ENCODE data around the gene KCNG2.
A peak's percentile ranks its signal among the peaks of the same experiment; 100 is the strongest.
"Not testable (repeated sequence)": the region's sequence is repeated elsewhere in the genome, so short reads cannot be mapped to it uniquely, and the experiment has no call there.

Gene KCNG2

DNA sequence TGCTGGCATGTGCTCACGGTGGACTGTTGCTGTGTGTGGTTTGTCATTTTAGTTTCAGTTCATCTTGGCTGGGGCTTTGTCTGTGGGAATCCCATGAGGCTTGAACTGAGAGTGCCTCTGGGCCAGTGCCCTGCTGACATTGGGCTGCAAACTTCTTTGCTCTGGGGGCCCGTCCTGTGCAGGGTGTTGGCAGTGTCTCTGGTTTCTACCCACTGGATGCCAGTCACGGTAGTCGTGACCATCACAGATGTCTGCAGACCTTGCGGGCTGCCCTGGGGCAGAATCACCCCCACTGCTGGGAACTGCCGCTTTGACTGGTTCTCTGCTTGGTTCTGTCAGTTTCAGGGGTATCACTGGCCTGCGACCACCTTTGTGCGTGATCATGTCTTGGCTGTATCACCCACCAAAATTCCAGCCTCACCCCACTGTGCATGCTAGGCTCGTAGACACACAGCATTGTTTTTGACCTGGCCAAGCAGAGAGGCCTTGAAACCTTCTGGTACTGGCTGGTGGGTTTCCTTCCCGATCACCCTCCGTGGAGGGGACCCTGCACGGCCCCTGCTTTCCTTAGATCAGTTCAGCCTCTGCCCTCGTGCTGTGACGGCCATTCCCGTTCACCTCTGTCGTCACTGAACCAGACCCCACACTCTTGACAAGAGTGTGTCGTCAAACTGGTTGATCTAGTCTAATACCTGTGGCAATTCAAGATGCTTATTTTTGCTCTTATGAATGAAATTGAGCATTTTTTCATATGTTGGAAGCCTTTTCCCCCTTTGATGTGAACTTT is 57.6 kb downstream of the KCNG2 start:
- no peak for DNase-seq

DNA sequence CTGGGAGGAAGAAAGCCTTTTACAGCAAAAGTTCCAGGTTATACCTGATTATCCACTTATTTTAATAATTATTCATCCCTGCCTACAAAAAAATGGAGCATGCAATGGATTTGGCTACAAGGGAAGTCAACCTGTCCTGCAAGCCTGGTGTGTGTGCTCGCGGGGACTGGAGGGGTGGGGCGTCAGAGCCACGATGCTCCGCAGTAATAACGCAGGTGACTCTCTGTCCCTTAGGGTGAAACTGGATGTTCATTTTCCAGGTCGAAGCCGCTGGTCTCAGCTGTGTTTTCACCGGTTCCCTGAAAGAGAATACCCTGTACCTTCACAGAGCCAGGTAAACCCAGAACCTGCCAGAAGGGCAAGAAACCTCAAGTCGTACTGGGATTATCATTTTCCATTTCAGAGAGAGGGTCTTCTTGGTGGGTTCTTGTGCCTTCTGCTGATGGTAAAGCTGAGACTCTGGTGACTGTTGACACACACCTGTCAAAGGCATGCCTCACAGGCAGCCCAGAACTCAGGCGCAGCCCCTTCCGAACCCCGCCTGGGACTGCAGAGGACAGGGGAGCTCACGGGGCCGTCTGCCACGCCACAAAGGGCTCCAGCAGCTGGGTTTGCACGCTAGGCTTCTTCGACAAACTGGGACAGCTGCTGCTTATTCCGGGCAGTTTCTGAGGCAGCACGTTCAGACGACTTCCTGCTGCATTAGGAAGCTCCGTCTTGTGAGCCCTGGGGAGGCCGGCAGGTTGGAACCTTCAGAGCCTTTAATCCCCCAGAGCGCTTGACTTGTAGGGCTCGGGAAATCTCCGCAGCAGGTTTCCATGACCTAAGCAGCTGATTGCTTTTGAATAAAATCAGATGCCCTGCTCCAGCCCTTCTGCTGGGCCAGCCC is 58.6 kb downstream of the KCNG2 start:
- peak in 1 of 2 experiments; percentile 1 for DNase-seq

DNA sequence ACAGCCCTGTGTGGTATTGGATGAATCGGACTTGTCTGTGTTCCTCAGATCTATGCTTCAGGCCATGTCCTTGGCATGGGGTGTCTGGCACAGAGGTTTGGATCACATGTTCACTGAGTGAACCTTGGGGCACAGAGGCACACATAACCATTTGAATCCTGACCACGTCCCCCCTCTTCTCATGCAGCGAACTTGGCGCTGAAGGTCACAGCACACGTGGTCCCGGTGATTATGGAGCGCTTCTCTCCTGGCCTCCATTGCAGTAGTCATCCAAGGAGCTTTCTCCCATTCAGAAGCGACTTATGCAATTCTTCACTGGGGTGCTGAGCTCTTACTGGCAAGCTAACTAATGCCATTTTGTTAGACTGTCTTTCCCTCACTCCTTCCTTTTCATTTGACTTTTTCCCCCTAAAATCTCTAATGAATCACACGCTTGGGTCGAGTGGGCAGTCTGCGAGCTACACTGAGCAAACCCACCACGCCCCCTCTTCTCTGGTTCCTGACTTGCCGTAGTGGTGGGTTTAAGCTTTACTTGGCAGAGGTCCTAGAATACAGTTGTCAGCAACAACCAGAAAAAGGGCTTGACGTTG is 59.4 kb downstream of the KCNG2 start:
- DNase-seq, result no peak

GRCh38 chr18:79859314-79859713 is 61.6 kb downstream of the KCNG2 start:
- DNase-seq, result no peak

GRCh38 chr18:79861687-79862086 is 63.9 kb downstream of the KCNG2 start:
- DNase-seq, result no peak

DNA sequence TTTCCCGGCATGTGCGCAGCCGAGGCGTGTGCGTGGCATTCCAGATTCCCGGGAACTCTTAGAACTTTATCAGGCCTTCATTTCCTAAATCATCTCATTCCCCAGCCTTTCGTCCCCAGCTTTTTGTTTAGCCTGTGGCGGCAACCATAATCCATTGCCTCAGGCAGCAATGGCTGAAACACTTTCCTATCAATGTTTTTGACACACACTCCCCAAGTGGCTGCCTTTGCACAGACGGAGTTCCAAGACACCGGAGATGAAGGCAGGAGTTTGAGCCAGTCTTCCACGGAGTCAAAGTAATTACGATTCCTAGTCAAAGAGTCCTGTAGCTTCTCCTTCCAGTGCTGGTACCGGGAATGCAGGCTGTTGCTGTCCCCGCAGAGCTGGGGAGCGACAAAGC is 64.8 kb downstream of the KCNG2 start:
- DNase-seq, result no peak

DNA sequence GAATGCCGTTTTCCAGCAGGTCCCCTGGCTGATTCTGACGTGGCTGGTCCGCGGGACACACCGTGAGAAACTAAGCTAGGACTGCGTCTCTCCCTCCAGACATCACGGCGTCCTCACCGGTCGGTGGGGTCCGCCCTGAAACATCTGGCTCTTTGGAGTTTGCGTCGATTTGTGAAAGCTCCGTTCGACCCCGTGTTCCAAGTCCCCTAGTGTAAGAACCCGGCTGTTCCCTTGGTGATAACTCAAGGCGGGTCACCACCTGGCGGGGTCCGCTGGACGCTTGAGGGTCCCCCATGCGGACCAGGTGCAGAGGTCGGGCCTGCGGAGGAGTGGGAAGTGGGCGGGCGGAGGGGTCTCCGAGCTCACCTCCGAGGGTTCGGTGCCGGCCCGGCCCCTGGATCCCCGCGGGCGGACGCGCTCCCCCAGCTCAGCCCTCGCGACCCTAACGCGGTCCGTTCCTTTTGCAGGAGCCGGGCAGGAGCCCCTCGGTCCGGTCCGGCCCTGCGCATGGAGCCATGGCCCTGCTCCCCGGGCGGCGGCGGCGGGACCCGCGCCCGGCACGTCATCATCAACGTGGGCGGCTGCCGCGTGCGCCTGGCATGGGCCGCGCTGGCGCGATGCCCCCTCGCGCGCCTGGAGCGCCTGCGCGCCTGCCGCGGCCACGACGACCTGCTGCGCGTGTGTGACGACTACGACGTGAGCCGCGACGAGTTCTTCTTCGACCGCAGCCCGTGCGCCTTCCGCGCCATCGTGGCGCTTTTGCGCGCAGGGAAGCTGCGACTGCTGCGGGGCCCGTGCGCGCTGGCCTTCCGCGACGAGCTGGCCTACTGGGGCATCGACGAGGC is 65.6 kb downstream of the KCNG2 start:
- no peak for DNase-seq

GRCh38 chr18:79864006-79864725 is 66.4 kb downstream of the KCNG2 start:
- DNase-seq, result no peak

DNA sequence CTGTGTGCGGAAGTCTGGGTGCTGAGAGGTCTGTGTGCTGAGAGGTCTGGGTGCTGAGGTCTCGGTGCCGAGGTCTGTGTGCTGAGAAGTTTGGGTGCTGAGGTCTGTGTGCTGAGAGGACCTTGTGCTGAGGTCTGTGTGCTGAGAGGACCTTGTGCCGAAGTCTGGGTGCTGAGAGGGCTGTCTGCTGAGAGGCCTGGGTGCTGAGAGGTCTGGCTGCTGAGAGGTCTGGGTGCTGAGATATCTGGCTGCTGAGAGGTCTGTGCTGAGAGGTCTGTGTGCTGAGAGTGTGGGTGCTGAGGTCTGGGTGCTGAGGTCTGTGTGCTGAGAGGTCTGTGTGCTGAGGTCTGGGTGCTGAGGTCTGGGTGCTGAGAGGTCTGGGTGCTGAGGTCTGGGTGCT is 67.2 kb downstream of the KCNG2 start:
- not testable (repeated sequence) for DNase-seq

- DNase-seq, result not testable (repeated sequence)
These were observed 68.2 kb downstream of the KCNG2 start for GRCh38 chr18:79865951-79866350.

DNA sequence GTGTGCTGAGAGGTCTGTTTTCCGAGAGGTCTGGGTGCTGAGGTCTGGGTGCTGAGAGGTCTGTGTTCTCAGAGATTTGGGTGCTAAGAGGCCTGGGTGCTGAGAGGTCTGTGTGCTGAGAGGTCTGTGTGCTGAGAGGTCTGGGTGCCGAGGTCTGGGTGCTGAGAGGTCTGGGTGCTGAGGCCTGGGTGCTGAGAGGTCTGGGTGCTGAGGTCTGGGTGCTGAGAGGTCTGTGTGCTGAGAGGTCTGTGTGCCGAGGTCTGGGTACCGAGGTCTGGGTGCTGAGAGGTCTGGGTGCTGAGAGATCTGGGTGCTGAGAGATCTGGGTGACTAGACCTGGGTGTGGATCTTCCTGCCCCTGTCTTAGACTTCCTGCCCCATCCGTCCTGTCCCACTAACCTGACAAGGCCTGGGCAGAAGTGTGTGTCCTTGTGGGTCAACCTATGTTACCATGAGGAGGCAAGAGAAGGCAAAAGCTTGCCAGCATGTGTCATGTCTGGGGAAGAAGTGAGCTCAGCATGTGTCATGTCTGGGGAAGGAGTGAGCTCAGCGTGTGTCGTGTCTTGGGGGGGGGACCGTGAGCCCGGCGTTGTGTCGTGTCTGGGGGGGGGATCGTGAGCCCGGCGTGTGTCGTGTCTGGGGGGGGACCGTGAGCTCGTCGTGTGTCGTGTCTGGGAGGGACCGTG is 69.3 kb downstream of the KCNG2 start:
- no peak for DNase-seq

DNA sequence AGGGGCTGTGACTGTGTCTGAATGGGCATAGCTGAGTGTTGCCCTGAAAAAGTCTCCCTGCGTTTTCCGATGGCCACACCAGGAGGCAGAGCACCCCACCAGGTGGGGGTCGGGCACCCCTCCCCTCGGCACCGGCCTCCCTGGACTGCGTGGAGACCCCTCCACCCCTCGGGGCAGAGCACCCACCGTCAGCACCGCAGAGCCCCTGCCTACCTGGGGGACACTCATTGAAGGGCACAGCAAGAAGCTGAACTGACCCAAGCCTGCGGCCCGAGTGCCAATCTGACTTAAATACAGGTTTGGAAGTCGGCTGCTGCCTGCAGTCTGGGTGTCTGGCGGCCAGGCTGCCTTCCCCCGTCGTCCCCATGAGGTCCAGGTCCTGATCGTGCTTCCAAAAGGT is 69.9 kb downstream of the KCNG2 start:
- DNase-seq, result no peak

DNA sequence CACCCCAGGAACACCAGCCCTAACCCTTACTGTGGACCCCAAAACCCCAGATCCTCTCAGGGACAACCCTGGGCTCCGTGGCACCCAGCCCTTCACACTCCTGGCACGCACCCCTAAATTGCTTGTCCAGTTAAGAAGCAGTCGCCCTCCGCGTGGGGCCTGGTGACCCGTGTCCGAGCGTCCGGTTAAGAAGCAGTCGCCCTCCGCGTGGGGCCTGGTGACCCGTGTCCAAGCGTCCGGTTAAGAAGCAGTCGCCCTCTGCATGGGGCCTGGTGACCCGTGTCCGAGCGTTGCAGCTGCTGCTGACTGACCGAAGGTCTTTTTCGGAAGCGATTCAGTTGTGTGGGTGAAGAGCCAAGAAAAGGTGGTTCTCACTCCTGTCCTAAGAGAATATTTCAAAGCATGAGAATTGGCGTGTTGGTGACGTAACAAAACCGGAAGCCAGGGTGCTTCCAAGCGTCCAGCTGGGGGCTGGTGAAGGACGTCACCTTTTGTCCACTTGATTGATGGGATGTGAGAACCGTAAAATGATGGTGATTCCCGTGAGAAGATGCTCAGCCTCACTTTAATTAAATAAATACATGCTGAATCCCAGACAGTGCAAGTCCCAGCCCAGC is 70.5 kb downstream of the KCNG2 start:
- DNase-seq, result no peak

DNA sequence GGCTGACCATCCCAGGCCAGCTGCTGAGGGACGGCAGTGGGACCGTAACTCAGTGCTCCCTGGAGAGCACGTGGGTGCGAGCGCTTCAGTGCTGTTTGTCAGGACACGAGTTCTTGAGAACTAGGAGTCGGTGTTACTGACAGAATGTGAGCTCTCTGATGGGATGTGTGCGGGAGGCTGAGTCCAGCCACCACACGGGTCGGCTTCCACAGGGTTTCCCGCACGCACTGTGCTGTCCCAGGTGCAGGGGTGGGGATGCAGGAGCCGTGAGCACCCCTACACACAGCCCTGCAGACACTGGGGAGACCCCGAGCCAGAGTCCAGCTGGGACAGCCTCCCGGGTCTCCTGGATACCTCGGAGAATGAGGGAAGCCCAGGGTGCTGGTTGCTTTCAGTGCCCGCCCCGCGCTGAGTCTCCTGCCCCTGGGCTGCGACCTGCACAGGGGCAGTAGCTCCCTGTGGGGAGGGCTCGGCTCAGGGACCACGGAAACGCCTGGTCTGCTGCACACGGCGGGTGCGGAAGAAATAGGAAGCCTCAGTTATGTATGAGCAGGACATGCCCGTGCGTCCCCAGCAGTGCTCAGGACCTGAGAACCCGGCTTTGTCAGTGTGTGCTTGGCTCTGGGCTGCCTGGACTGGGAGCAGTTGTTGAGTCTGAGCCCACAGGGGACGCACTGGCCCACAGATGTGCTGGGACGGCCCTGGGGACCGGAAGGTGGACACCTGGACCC is 71.2 kb downstream of the KCNG2 start:
- DNase-seq, result no peak

DNA sequence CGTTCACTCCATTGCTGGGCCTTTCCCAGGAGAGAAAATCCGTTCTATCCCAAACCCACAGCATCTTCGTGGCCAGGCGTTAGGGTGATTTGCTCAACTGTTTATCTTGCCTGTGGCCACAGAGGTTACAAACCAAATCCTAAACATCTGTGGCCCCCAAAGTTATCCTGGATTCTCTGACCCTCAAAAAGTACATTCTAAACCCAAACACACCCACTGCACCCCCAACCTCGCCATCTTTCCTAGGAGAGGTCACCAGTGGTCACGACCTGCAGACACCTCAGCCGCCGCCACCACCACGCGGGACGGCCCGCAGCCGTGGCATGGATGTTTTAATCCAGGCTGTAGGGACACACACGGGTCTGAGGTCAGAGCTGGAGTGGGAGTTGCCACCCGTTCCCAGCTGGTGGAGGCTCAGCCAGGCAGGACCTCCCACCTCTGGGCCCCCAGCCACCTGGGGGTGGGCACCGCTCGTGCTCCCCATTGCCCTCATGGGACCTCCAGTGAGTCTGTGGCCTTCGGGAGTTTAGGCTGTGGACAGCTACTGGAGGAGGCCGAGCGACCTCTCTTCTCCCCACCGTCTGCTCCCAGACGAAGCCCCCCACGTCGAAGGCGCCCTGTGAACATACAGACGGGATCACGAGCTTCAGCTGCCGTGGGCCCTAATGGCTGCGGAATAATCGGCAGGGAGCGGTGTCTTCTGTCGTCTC is 72.0 kb downstream of the KCNG2 start:
- DNase-seq, result no peak

GRCh38 chr18:79870301-79871025 is 72.7 kb downstream of the KCNG2 start:
- DNase-seq, result no peak

GRCh38 chr18:79871026-79871390 is 73.3 kb downstream of the KCNG2 start:
- no peak for DNase-seq

GRCh38 chr18:79871481-79872091 is 73.8 kb downstream of the KCNG2 start:
- DNase-seq, result no peak

Measured in activated CD4-positive, alpha-beta T cell treated with anti-CD3 and anti-CD28 coated beads, Interleukin-2, amount 50 U/mL, for 48 hours (primary cell).